HUES64 (cell line): ENCODE measurements around the gene SNCA.

ENCODE experiments used
- H3K27ac ChIP-seq: 2 replicates; pipeline ENCODE4 v1.7.0; 2013; ENCODE audit warnings: low read depth, low read length, inconsistent platforms
- H3K27me3 ChIP-seq: 2 replicates; pipeline ENCODE4 v1.6.1; 2013; ENCODE audit warnings: mild to moderate bottlenecking, low read length; ENCODE audit not compliant: insufficient read depth
- H3K36me3 ChIP-seq: 2 replicates; pipeline ENCODE4 v1.6.1; 2013; ENCODE audit warnings: mild to moderate bottlenecking, low read length; ENCODE audit not compliant: insufficient read depth
- H3K4me1 ChIP-seq: 2 replicates; pipeline ENCODE4 v1.6.1; 2013; ENCODE audit warnings: mild to moderate bottlenecking, low read length, moderate library complexity; ENCODE audit not compliant: insufficient read depth
- H3K4me3 ChIP-seq: 2 replicates; pipeline ENCODE4 v1.5.1; 2013; ENCODE audit warnings: mild to moderate bottlenecking, low read length, moderate library complexity
- H3K9ac ChIP-seq: 2 replicates; pipeline ENCODE4 v1.6.1; 2013; ENCODE audit warnings: mild to moderate bottlenecking, low read depth, low read length
- H3K9me3 ChIP-seq: 2 replicates; pipeline ENCODE4 v1.6.1; 2013; ENCODE audit warnings: low read depth, low read length; ENCODE audit not compliant: insufficient read depth
- WGBS: fragments of 150-250, 120-280 bp; methylation state at CpG from one replicate; pipeline ENCODE4 v1.1.7; 2013; ENCODE audit warnings: missing lambda C conversion rate; 5-methylcytosine and 5-hydroxymethylcytosine counted together

Gene SNCA

GRCh38 chr4:89704651-89705395, 132.1 kb downstream of the SNCA start:
- Histone ChIP-seq H3K4me3 (no peak overlapping the region), H3K4me1 (peaks cover 9% of the 10 kb centered on the region; the same call in 1 of the 2 replicates), H3K9me3 (no peaks in the 10 kb centered on the region), H3K27ac (no peak overlapping the region), H3K27me3 (no peaks in the 10 kb centered on the region), H3K9ac (no peak overlapping the region), H3K36me3 (no peaks in the 10 kb centered on the region)
- WGBS: 100% methylated on average over 2 of the region's 2 CpGs

- H3K4me3 ChIP-seq: no peak overlapping the region
- 86% methylated on average over 6 of the region's 6 CpGs for WGBS
- H3K9me3 ChIP-seq: no peaks in the 10 kb centered on the region
- no peak overlapping the region for H3K27ac ChIP-seq
- no peak overlapping the region for H3K9ac ChIP-seq
- H3K4me1 ChIP-seq: peaks cover 4% of the 10 kb centered on the region; the same call in 1 of the 2 replicates
- H3K36me3 ChIP-seq: no peaks in the 10 kb centered on the region
- no peaks in the 10 kb centered on the region for H3K27me3 ChIP-seq
Observed at GRCh38 chr4:89703829-89704590, 133.0 kb downstream of the SNCA start.

- WGBS: no CpG with 5 or more reads among the region's 1 CpG
Observed at GRCh38 chr4:89700766-89701423, 136.1 kb downstream of the SNCA start.

DNA sequence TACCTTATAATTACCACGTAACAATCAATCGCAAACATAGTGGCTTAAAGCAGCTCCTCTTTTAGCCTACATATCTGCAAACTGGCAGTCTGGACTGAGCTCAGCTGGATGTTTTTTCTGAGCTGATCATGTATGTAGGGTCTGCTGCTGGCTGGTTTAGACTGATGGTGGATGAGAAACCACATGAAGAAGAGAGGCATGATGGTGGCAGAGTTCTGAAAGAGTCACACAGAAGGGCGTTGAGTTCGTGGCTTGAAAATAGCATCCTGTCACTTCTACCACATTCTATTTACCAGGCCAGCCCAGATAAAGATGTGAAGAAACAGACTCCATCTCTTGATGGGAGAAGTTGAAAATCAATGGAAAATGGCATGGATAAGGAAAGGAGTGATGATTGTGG, 151.3 kb downstream of the SNCA start:
- no peak overlapping the region for H3K27ac ChIP-seq
- H3K4me1 ChIP-seq: peaks cover 16% of the 10 kb centered on the region
- H3K9ac ChIP-seq: no peak overlapping the region
- H3K27me3 ChIP-seq: no peaks in the 10 kb centered on the region
- peaks cover 16% of the 10 kb centered on the region; the same call in 1 of the 2 replicates for H3K36me3 ChIP-seq
- H3K4me3 ChIP-seq: no peak overlapping the region
- H3K9me3 ChIP-seq: 0 out of 2 replicates have a peak, but pooled peaks cover 2% of the 10 kb centered on the region
- 98% methylated on average over 4 of the region's 4 CpGs for WGBS

More at GRCh38 chr4:89700766-89701423, 136.1 kb downstream of the SNCA start:
- Histone ChIP-seq H3K27ac (no peak overlapping the region), H3K9me3 (no peaks in the 10 kb centered on the region), H3K9ac (no peak overlapping the region), H3K4me3 (no peak overlapping the region), H3K27me3 (no peaks in the 10 kb centered on the region), H3K4me1 (no peaks in the 10 kb centered on the region), H3K36me3 (no peaks in the 10 kb centered on the region)

GRCh38 chr4:89685277-89685676, 151.7 kb downstream of the SNCA start:
- 64% methylated on average over 1 of the region's 1 CpG for WGBS
- H3K27me3 ChIP-seq: no peaks in the 10 kb centered on the region

DNA sequence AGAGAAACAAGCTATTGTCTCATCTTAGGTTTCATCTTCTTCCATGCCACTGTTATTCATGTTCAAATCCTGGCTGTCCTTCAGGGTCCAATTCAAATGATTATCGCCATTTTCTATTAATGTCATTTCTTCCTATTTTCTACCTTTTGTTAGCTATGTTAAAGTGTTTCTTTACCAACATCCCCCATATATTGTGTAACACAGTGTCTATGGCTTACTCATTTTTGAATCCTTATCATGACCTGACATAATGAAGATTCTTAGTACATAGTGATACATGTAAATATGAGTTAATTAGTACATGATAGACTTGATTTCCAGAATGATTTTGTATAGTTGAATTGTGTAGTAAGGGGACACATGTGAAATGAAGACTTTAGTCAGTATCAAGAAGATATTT, 152.4 kb downstream of the SNCA start:
- no peak overlapping the region for H3K9ac ChIP-seq
- H3K4me3 ChIP-seq: no peak overlapping the region
- H3K27ac ChIP-seq: no peak overlapping the region
- no peaks in the 10 kb centered on the region for H3K27me3 ChIP-seq
- peaks cover 17% of the 10 kb centered on the region for H3K4me1 ChIP-seq
- H3K36me3 ChIP-seq: peaks cover 14% of the 10 kb centered on the region; the same call in 1 of the 2 replicates
- 0 out of 2 replicates have a peak, but pooled peaks cover 2% of the 10 kb centered on the region for H3K9me3 ChIP-seq
- whole genome bisulfite sequencing: 88% methylated on average over 1 of the region's 1 CpG

More at GRCh38 chr4:89685277-89685676, 151.7 kb downstream of the SNCA start:
- Histone ChIP-seq H3K27ac (no peak overlapping the region), H3K4me1 (peaks cover 17% of the 10 kb centered on the region), H3K9me3 (0 out of 2 replicates have a peak, but pooled peaks cover 2% of the 10 kb centered on the region), H3K36me3 (peaks cover 16% of the 10 kb centered on the region; the same call in 1 of the 2 replicates), H3K4me3 (no peak overlapping the region), H3K9ac (no peak overlapping the region)

DNA sequence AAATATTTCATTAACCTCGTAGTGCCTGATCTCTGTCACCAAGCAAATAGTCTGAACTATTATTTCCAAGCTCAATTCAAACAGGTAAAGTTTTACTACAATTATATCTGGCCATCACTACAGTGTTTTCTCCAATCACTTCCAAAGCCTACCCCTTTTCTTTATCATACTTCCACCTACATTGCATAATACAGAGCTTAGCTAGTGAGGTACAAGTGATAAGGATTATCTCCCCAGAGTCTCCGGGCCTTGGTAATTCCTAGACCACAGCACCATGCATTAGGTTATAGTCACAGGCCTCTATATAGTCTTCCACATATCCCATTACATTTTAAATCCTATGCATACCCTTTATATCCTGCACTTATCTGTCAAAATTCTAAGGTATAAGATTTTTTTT, 154.2 kb downstream of the SNCA start:
- WGBS: 81% methylated on average over 2 of the region's 2 CpGs
- Histone ChIP-seq H3K4me1 (peaks cover 17% of the 10 kb centered on the region), H3K9me3 (no peaks in the 10 kb centered on the region), H3K4me3 (peak overlapping the region; percentile 58), H3K27me3 (no peaks in the 10 kb centered on the region), H3K9ac (peak overlapping the region; percentile 54; the same call in 1 of the 2 replicates), H3K27ac (no peak overlapping the region), H3K36me3 (peaks cover 14% of the 10 kb centered on the region; the same call in 1 of the 2 replicates)

GRCh38 chr4:89681671-89682070, 155.3 kb downstream of the SNCA start:
- Histone ChIP-seq H3K4me1 (peaks cover 17% of the 10 kb centered on the region), H3K27ac (peak overlapping the region; percentile 25; the same call in 1 of the 2 replicates), H3K4me3 (peak overlapping the region; percentile 58), H3K9me3 (no peaks in the 10 kb centered on the region), H3K36me3 (peaks cover 14% of the 10 kb centered on the region; the same call in 1 of the 2 replicates), H3K9ac (peak overlapping the region; percentile 54), H3K27me3 (no peaks in the 10 kb centered on the region)
- no CpG with 5 or more reads among the region's 1 CpG for WGBS

GRCh38 chr4:89681219-89681618, 155.7 kb downstream of the SNCA start:
- peaks cover 17% of the 10 kb centered on the region for H3K4me1 ChIP-seq
- WGBS: 66% methylated on average over 8 of the region's 8 CpGs
- no peaks in the 10 kb centered on the region for H3K27me3 ChIP-seq
- peaks cover 14% of the 10 kb centered on the region; the same call in 1 of the 2 replicates for H3K36me3 ChIP-seq
- peak overlapping the region; percentile 25; the same call in 1 of the 2 replicates for H3K27ac ChIP-seq
- H3K9me3 ChIP-seq: no peaks in the 10 kb centered on the region
- peak overlapping the region; percentile 54 for H3K9ac ChIP-seq
- H3K4me3 ChIP-seq: peak overlapping the region; percentile 58

GRCh38 chr4:89674876-89675459, 162.0 kb downstream of the SNCA start:
- H3K4me1 ChIP-seq: no peaks in the 10 kb centered on the region
- no peaks in the 10 kb centered on the region for H3K36me3 ChIP-seq
- no peaks in the 10 kb centered on the region for H3K27me3 ChIP-seq
- H3K9ac ChIP-seq: no peak overlapping the region
- H3K27ac ChIP-seq: no peak overlapping the region
- WGBS: 82% methylated on average over 8 of the region's 9 CpGs
- no peak overlapping the region for H3K4me3 ChIP-seq
- no peaks in the 10 kb centered on the region for H3K9me3 ChIP-seq
